Measurements from ENCODE around the gene ETV6.

DNA sequence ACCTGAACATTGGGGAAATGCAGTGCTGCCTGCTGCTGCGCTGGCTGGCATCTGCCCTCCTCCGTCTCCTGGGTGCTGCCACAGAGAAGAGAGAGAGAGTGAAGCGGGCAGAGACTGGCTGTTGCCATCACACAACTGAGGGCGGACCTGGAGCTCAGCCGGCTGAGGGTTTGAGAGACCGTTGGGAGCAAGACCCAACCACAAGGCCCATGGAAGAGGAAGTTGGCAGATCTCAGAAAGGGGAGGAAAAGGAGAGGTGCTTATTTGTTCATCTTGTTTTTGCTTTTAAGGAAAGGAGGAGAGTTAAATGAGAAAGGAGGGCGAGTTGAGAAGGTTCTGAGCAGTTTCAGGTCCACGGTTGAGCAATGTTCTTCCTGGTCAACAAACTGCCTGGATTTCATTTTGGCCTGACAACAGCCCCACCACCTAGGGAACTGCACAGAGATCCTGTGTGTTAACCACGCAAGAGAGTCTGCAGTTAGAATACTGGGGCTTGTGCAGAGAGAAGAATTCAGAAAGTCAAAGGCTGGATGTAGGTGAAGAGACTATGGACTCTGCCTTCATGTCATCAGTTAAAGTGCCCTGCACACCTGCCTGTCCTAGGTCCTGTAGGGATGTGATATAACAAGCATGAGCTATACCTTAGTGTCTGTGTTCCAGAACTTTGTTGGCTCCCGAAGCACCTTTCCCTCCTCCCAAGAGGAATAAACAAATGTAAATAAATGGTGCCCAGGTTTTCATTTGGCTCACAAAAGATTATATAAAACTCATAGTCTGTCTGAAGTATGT, 124.6 kb downstream of the ETV6 start:
- TF ChIP-seq EZH2 (IDR thresholded peaks at IDR 0.05; ENCODE audit: borderline replicate concordance, low read depth, low read length) = no peak
- TF ChIP-seq NRF1 (conservative IDR thresholded peaks at IDR 0.05 in 1 of 2, IDR thresholded peaks at IDR 0.05 in 1 of 2) = no peak
- TF ChIP-seq, protein P1, sequence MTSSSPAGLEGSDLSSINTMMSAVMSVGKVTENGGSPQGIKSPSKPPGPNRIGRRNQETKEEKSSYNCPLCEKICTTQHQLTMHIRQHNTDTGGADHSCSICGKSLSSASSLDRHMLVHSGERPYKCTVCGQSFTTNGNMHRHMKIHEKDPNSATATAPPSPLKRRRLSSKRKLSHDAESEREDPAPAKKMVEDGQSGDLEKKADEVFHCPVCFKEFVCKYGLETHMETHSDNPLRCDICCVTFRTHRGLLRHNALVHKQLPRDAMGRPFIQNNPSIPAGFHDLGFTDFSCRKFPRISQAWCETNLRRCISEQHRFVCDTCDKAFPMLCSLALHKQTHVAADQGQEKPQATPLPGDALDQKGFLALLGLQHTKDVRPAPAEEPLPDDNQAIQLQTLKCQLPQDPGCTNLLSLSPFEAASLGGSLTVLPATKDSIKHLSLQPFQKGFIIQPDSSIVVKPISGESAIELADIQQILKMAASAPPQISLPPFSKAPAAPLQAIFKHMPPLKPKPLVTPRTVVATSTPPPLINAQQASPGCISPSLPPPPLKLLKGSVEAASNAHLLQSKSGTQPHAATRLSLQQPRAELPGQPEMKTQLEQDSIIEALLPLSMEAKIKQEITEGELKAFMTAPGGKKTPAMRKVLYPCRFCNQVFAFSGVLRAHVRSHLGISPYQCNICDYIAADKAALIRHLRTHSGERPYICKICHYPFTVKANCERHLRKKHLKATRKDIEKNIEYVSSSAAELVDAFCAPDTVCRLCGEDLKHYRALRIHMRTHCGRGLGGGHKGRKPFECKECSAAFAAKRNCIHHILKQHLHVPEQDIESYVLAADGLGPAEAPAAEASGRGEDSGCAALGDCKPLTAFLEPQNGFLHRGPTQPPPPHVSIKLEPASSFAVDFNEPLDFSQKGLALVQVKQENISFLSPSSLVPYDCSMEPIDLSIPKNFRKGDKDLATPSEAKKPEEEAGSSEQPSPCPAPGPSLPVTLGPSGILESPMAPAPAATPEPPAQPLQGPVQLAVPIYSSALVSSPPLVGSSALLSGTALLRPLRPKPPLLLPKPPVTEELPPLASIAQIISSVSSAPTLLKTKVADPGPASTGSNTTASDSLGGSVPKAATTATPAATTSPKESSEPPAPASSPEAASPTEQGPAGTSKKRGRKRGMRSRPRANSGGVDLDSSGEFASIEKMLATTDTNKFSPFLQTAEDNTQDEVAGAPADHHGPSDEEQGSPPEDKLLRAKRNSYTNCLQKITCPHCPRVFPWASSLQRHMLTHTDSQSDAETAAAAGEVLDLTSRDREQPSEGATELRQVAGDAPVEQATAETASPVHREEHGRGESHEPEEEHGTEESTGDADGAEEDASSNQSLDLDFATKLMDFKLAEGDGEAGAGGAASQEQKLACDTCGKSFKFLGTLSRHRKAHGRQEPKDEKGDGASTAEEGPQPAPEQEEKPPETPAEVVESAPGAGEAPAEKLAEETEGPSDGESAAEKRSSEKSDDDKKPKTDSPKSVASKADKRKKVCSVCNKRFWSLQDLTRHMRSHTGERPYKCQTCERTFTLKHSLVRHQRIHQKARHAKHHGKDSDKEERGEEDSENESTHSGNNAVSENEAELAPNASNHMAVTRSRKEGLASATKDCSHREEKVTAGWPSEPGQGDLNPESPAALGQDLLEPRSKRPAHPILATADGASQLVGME (CRISPR knock-in tag; IDR thresholded peaks at IDR 0.05) = no peak
- no peak for TF ChIP-seq HNRNPUL1 (IDR thresholded peaks at IDR 0.05; ENCODE audit: low read length)
- TF ChIP-seq CREM (IDR thresholded peaks at IDR 0.05; ENCODE audit: low read depth) = no peak
- TF ChIP-seq MAX (CRISPR knock-in tag; IDR thresholded peaks at IDR 0.05) = no peak
- no peak for TF ChIP-seq ZNF253 (CRISPR knock-in tag; conservative IDR thresholded peaks at IDR 0.05)
- TF ChIP-seq TAF7 (tag; IDR thresholded peaks at IDR 0.05) = no peak
- no peak for TF ChIP-seq CREB3L1 (IDR thresholded peaks at IDR 0.05; ENCODE audit: borderline replicate concordance, low read depth)
- TF ChIP-seq GATA2 (CRISPR knock-in tag; IDR thresholded peaks at IDR 0.05) = no peak
- no peak for TF ChIP-seq RFX5 (IDR thresholded peaks at IDR 0.05; ENCODE audit: low read depth, low read length)
- no peak for TF ChIP-seq POLR2A (conservative IDR thresholded peaks at IDR 0.05)
- TF ChIP-seq, protein P2, sequence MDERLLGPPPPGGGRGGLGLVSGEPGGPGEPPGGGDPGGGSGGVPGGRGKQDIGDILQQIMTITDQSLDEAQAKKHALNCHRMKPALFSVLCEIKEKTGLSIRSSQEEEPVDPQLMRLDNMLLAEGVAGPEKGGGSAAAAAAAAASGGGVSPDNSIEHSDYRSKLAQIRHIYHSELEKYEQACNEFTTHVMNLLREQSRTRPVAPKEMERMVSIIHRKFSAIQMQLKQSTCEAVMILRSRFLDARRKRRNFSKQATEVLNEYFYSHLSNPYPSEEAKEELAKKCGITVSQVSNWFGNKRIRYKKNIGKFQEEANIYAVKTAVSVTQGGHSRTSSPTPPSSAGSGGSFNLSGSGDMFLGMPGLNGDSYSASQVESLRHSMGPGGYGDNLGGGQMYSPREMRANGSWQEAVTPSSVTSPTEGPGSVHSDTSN (CRISPR knock-in tag; IDR thresholded peaks at IDR 0.05; ENCODE audit: low read depth) = no peak
- TF ChIP-seq, protein P2 (tag; conservative IDR thresholded peaks at IDR 0.05; ENCODE audit: low read depth) = no peak
